ENCODE measurements around the gene HAGHL. TPM values are rescaled to one million over a fixed set of nuclear protein-coding genes. Genes with fewer than 3 reads are reported as not detected.

The HAGHL gene
- polyA plus RNA-seq, 1 donor (not counting 4 experiments of a cell fraction or from before 2014, with no cell fraction given), result 8.0 TPM

DNA sequence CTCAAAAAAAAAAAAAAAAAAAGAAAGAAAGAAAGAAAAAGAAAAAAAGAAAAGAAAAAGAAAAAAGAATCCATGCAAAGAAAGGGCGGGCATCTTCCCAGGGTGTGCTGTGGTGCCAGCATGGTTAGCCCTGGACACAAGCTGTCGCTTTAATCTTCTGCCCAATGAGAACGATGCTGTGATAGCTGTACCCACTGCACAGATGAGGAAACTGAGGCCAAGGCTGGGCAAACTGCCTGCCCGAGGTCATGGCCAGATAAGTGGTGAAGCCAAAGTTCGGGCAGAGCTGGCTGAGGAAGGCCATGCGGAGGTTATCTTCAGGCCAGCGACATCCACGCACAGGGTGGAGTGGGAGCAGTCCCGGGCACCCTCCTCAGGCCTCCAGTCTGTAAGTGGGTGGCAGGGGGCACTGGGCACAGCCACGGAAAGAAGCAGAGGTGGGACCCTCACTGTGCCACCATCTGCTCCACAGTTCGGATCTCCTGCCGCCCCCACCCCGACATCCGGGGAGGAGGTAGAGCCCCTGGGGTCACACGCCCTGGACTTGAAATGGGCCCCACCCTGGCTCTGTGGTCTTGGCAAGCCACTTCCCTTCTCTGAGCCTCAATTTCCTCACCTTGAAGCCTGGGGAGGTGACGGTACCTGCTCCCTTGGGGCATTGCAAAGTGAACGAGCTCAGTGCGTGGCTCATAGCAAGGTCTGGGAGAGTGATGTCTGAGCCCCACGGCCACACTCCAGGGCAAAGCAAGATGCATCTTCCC, 27.8 kb upstream of the HAGHL start:
- Histone ChIP-seq H4K20me1 (ENCODE audit: control insufficient read depth, extremely low read depth, insufficient read depth, low read length) (peaks cover 5% of the 10 kb centered on the region), H3K9me1 (ENCODE audit: control insufficient read depth, extremely low read depth, insufficient read depth, low read length) (no peaks in the 10 kb centered on the region), H3K36me3 (ENCODE audit: control insufficient read depth in 2 of 2, extremely low read depth in 1 of 2, insufficient read depth in 2 of 2, low read length in 2 of 2) (no peaks in the 10 kb centered on the region), H3K4me1 (ENCODE audit: control insufficient read depth, extremely low read depth, insufficient read depth, low read length) (peaks cover 6% of the 10 kb centered on the region), H3K4me3 (ENCODE audit: control insufficient read depth in 2 of 3, extremely low read depth in 1 of 3, insufficient read depth in 2 of 3, low read depth in 1 of 3, low read length in 3 of 3) (no peak overlapping the region), H3K4me2 (ENCODE audit: control insufficient read depth, extremely low read depth, insufficient read depth, low read depth, low read length) (no peak overlapping the region), H3K27me3 (ENCODE audit: control insufficient read depth, extremely low read depth, insufficient read depth, low read length) (peaks cover 64% of the 10 kb centered on the region), H2AFZ (ENCODE audit: control insufficient read depth, low read length) (no peak overlapping the region), H3K27ac (ENCODE audit: control insufficient read depth, insufficient read depth, low read length) (no peak overlapping the region), H3K9me3 (ENCODE audit: control insufficient read depth, low read depth, low read length) (no peaks in the 10 kb centered on the region), H3K79me2 (ENCODE audit: control insufficient read depth, insufficient read depth, low read length) (no peaks in the 10 kb centered on the region), H3K9ac (ENCODE audit: control insufficient read depth, extremely low read depth, insufficient read depth, low read length) (no peak overlapping the region)
- DNase-seq (ENCODE audit: low read depth, low spot score), result no peak
- no peak for TF ChIP-seq EZH2 (IDR thresholded peaks at IDR 0.05; ENCODE audit: low read length)
- TF ChIP-seq, protein P1, sequence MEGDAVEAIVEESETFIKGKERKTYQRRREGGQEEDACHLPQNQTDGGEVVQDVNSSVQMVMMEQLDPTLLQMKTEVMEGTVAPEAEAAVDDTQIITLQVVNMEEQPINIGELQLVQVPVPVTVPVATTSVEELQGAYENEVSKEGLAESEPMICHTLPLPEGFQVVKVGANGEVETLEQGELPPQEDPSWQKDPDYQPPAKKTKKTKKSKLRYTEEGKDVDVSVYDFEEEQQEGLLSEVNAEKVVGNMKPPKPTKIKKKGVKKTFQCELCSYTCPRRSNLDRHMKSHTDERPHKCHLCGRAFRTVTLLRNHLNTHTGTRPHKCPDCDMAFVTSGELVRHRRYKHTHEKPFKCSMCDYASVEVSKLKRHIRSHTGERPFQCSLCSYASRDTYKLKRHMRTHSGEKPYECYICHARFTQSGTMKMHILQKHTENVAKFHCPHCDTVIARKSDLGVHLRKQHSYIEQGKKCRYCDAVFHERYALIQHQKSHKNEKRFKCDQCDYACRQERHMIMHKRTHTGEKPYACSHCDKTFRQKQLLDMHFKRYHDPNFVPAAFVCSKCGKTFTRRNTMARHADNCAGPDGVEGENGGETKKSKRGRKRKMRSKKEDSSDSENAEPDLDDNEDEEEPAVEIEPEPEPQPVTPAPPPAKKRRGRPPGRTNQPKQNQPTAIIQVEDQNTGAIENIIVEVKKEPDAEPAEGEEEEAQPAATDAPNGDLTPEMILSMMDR (optimal IDR thresholded peaks at IDR 0.05 in 1 of 3, IDR thresholded peaks at IDR 0.05 in 1 of 3, conservative IDR thresholded peaks at IDR 0.05 in 1 of 3; ENCODE audit: extremely low read depth in 1 of 3, insufficient read depth in 2 of 3, low read length in 3 of 3), result no peak
- no peak for FAIRE-seq
- dilution Hi-C loops (cut with MboI; ENCODE audit: extremely low pct_ligation_motif_present, low sequenced_read_pairs), result no loop called here

GRCh38 chr16:700684-701584, 26.0 kb upstream of the HAGHL start:
- H3K4me3 ChIP-seq (ENCODE audit: control insufficient read depth in 2 of 3, extremely low read depth in 1 of 3, insufficient read depth in 2 of 3, low read depth in 1 of 3, low read length in 3 of 3), result no peak overlapping the region
- no peak overlapping the region for H2AFZ ChIP-seq (ENCODE audit: control insufficient read depth, low read length)
- H3K27ac ChIP-seq (ENCODE audit: control insufficient read depth, insufficient read depth, low read length), result no peak overlapping the region
- FAIRE-seq (no peak), DNase-seq (ENCODE audit: low read depth, low spot score) (no peak)
- no peak overlapping the region for H3K4me2 ChIP-seq (ENCODE audit: control insufficient read depth, extremely low read depth, insufficient read depth, low read depth, low read length)
- H4K20me1 ChIP-seq (ENCODE audit: control insufficient read depth, extremely low read depth, insufficient read depth, low read length), result peaks cover 5% of the 10 kb centered on the region
- H3K36me3 ChIP-seq (ENCODE audit: control insufficient read depth in 2 of 2, extremely low read depth in 1 of 2, insufficient read depth in 2 of 2, low read length in 2 of 2), result no peaks in the 10 kb centered on the region
- no peaks in the 10 kb centered on the region for H3K9me3 ChIP-seq (ENCODE audit: control insufficient read depth, low read depth, low read length)
- no peaks in the 10 kb centered on the region for H3K79me2 ChIP-seq (ENCODE audit: control insufficient read depth, insufficient read depth, low read length)
- dilution Hi-C loops (cut with MboI; ENCODE audit: extremely low pct_ligation_motif_present, low sequenced_read_pairs), result no loop called here
- H3K4me1 ChIP-seq (ENCODE audit: control insufficient read depth, extremely low read depth, insufficient read depth, low read length), result no peaks in the 10 kb centered on the region
- TF ChIP-seq, protein P1 (optimal IDR thresholded peaks at IDR 0.05 in 1 of 3, IDR thresholded peaks at IDR 0.05 in 1 of 3, conservative IDR thresholded peaks at IDR 0.05 in 1 of 3; ENCODE audit: extremely low read depth in 1 of 3, insufficient read depth in 2 of 3, low read length in 3 of 3), result no peak
- TF ChIP-seq EZH2 (IDR thresholded peaks at IDR 0.05; ENCODE audit: low read length), result peak; percentile 97
- peaks cover 58% of the 10 kb centered on the region for H3K27me3 ChIP-seq (ENCODE audit: control insufficient read depth, extremely low read depth, insufficient read depth, low read length)
- no peak overlapping the region for H3K9ac ChIP-seq (ENCODE audit: control insufficient read depth, extremely low read depth, insufficient read depth, low read length)
- no peaks in the 10 kb centered on the region for H3K9me1 ChIP-seq (ENCODE audit: control insufficient read depth, extremely low read depth, insufficient read depth, low read length)

Measured in keratinocyte (primary cell).